Measurements from ENCODE around the gene CPT2. TPM values are rescaled to one million over a fixed set of nuclear protein-coding genes. Genes with fewer than 3 reads are reported as not detected.

The CPT2 gene
- total RNA-seq, 1 experiment from 2014 or later = 17.0 TPM

GRCh38 chr1:53180226-53180625, 16.4 kb upstream of the CPT2 start:
- ChIA-PET POLR2A (ENCODE audit: low non-redundant PET) (no interaction called here), CTCF (interaction anchor here (0.5 to 1.1 kb wide), 2 partner anchors 15 to 1309 kb away, joined by 3 to 14 read pairs; no protein-coding TSS in a partner anchor)
- no peak overlapping the region for H3K27ac ChIP-seq (ENCODE audit: low read depth, low read length, poor library complexity, severe bottlenecking)
- no peak for DNase-seq (ENCODE audit: low spot score)
- intact Hi-C loops (cut with micrococcal nuclease; ENCODE audit: unreplicated experiment) = loop anchor here (5.0 to 10.0 kb wide), 3 partner anchors 115 to 335 kb away; partner anchors contain the start of genes PODN and ZYG11A
- no peaks in the 10 kb centered on the region for H3K27me3 ChIP-seq (replicated peaks; ENCODE audit: insufficient read depth, low read depth, low read length, poor library complexity)
- H3K4me1 ChIP-seq (ENCODE audit: insufficient read depth, low read length, poor library complexity, severe bottlenecking) = no peaks in the 10 kb centered on the region
- H3K9me3 ChIP-seq (ENCODE audit: low read depth, low read length, poor library complexity, severe bottlenecking) = no peaks in the 10 kb centered on the region
- TF ChIP-seq CTCF (conservative IDR thresholded peaks at IDR 0.05; ENCODE audit: low read depth, low read length) (no peak), EZH2 (IDR thresholded peaks at IDR 0.05; ENCODE audit: borderline replicate concordance, low read depth, low read length, poor library complexity, severe bottlenecking) (no peak)
- H3K4me3 ChIP-seq (ENCODE audit: low read depth, low read length, poor library complexity, severe bottlenecking) = no peak overlapping the region
- BruUV-seq (replicated peaks) = no TSS peak
- H3K36me3 ChIP-seq (ENCODE audit: insufficient read depth, low read length, poor library complexity, severe bottlenecking) = no peaks in the 10 kb centered on the region

DNA sequence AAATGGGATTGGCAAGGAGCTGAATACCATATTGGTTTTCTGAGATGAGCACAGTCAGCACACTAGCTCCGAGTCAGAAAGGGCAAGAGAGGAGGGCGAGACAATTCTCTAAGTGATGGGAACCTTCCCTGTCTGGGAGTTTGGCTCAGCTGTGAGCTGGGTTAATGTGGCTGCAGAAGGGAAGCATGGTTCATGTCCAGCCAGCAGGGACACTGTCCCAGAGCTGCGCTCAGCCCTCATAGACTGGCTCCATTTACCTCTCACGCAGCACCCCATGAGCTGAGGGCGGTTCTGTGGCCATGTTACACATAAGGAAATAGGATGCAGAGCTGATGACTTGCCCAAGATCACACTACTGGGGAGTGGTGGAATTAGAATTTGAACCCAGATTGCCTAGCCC, 15.7 kb upstream of the CPT2 start:
- Histone ChIP-seq H3K4me3 (ENCODE audit: low read depth, low read length, poor library complexity, severe bottlenecking) (no peak overlapping the region), H3K4me1 (ENCODE audit: insufficient read depth, low read length, poor library complexity, severe bottlenecking) (no peaks in the 10 kb centered on the region), H3K27ac (ENCODE audit: low read depth, low read length, poor library complexity, severe bottlenecking) (no peak overlapping the region), H3K36me3 (ENCODE audit: insufficient read depth, low read length, poor library complexity, severe bottlenecking) (no peaks in the 10 kb centered on the region), H3K9me3 (ENCODE audit: low read depth, low read length, poor library complexity, severe bottlenecking) (no peaks in the 10 kb centered on the region), H3K27me3 (replicated peaks; ENCODE audit: insufficient read depth, low read depth, low read length, poor library complexity) (no peaks in the 10 kb centered on the region)
- BruUV-seq (replicated peaks) = no TSS peak
- TF ChIP-seq CTCF (conservative IDR thresholded peaks at IDR 0.05; ENCODE audit: low read depth, low read length) (no peak), EZH2 (IDR thresholded peaks at IDR 0.05; ENCODE audit: borderline replicate concordance, low read depth, low read length, poor library complexity, severe bottlenecking) (no peak)
- intact Hi-C loops (cut with micrococcal nuclease; ENCODE audit: unreplicated experiment) = loop anchor here (5.0 to 10.0 kb wide), 3 partner anchors 116 to 336 kb away; partner anchors contain the start of genes PODN and ZYG11A
- POLR2A ChIA-PET (ENCODE audit: low non-redundant PET) = no interaction called here
- no peak for DNase-seq (ENCODE audit: low spot score)
- CTCF ChIA-PET = interaction anchor here (0.5 to 1.1 kb wide), 2 partner anchors 15 to 331 kb away, joined by 3 read pairs; no protein-coding TSS in a partner anchor

DNA sequence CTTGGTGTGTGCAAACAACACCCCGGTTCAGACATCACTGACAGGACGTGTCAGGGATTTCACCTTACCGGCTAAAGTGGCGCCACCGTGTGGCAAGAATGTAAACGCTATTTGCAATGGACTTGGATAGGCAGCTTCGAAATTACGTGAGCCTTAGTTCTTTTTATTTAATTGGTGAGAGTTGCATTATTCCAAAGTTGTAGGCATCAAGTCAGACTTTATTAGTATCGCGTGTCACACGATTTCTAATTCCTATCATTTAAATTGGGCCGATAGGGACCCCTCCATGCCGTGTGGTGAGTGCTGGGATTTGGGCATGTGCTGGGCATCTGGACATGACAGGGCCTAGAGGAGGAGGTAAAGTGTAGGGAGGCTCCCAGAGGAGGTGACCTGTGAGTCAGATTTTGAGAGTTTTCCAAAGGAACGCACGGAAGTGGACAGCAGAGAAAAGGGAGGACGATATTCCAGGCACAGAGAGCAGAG, 14.5 kb upstream of the CPT2 start:
- Histone ChIP-seq H3K9me3 (ENCODE audit: low read depth, low read length, poor library complexity, severe bottlenecking) (no peaks in the 10 kb centered on the region), H3K36me3 (ENCODE audit: insufficient read depth, low read length, poor library complexity, severe bottlenecking) (no peaks in the 10 kb centered on the region), H3K27me3 (replicated peaks; ENCODE audit: insufficient read depth, low read depth, low read length, poor library complexity) (no peaks in the 10 kb centered on the region), H3K27ac (ENCODE audit: low read depth, low read length, poor library complexity, severe bottlenecking) (no peak overlapping the region), H3K4me1 (ENCODE audit: insufficient read depth, low read length, poor library complexity, severe bottlenecking) (no peaks in the 10 kb centered on the region), H3K4me3 (ENCODE audit: low read depth, low read length, poor library complexity, severe bottlenecking) (no peak overlapping the region)
- DNase-seq (ENCODE audit: low spot score) = peak; percentile 84
- TF ChIP-seq CTCF (conservative IDR thresholded peaks at IDR 0.05; ENCODE audit: low read depth, low read length) = peak; percentile 98
- TF ChIP-seq EZH2 (IDR thresholded peaks at IDR 0.05; ENCODE audit: borderline replicate concordance, low read depth, low read length, poor library complexity, severe bottlenecking) = no peak
- ChIA-PET CTCF (interaction anchor here (0.6 to 0.8 kb wide), 2 partner anchors 41 to 281 kb away, joined by 3 read pairs; no protein-coding TSS in a partner anchor), POLR2A (ENCODE audit: low non-redundant PET) (no interaction called here)
- BruUV-seq (replicated peaks) = no TSS peak
- intact Hi-C loops (cut with micrococcal nuclease; ENCODE audit: unreplicated experiment) = loop anchor here (5.0 to 10.0 kb wide), 3 partner anchors 117 to 337 kb away; partner anchors contain the start of genes PODN and ZYG11A
